Ecto neural progenitor cell (in vitro differentiated cells): Measurements from ENCODE around the gene CEND1.

Experiments
- DNase-seq: peaks from one replicate; pipeline ENCODE4 v3.0.0-alpha.2; 2018; ENCODE audit warnings: low spot score

CEND1 gene

GRCh38 chr11:777288-778255 is 12.3 kb downstream of the CEND1 start, which contains the start of gene GATD1:
GATD1 (minus strand) TSS chr11:777487; CDS start chr11:777462, 25 bp downstream.
- peak; percentile 96 for DNase-seq

- no peak for DNase-seq
Measured at GRCh38 chr11:776561-777287, 13.2 kb downstream of the CEND1 start.

- no peak for DNase-seq
Measured at GRCh38 chr11:776263-776560, 13.7 kb downstream of the CEND1 start.

- peak; percentile 50 for DNase-seq
Measured at GRCh38 chr11:774873-775592, 14.9 kb downstream of the CEND1 start.

- DNase-seq: no peak
Measured at GRCh38 chr11:773830-774229, 16.1 kb downstream of the CEND1 start.

- DNase-seq: no peak
Measured at GRCh38 chr11:773425-773824, 16.5 kb downstream of the CEND1 start.

GRCh38 chr11:772429-773390 is 17.2 kb downstream of the CEND1 start:
- DNase-seq: no peak

GRCh38 chr11:771617-772204 is 18.2 kb downstream of the CEND1 start:
- DNase-seq: no peak

GRCh38 chr11:770642-771616 is 19.0 kb downstream of the CEND1 start:
- no peak for DNase-seq

- no peak for DNase-seq
Measured at GRCh38 chr11:769887-770641, 19.8 kb downstream of the CEND1 start.

GRCh38 chr11:767238-767637 is 22.7 kb downstream of the CEND1 start:
- no peak for DNase-seq

- no peak for DNase-seq
Measured at GRCh38 chr11:766936-767210, 23.0 kb downstream of the CEND1 start.

GRCh38 chr11:766106-766935 is 23.6 kb downstream of the CEND1 start:
- DNase-seq: no peak

GRCh38 chr11:765802-766091 is 24.1 kb downstream of the CEND1 start:
- DNase-seq: no peak

- DNase-seq: peak; percentile 72
Measured at GRCh38 chr11:765025-765801, 24.7 kb downstream of the CEND1 start.

GRCh38 chr11:764322-765024 is 25.4 kb downstream of the CEND1 start:
- DNase-seq: no peak
